PFSK-1 (cell line): Measurements from ENCODE around the gene ARHGAP42.

Source experiments
- FOXP2 ChIP-seq: optimal IDR thresholded peaks from 2 replicates; pipeline ENCODE3; 2011; ENCODE audit warnings: borderline replicate concordance, control low read depth, inconsistent platforms; ENCODE audit not compliant: insufficient read depth; ENCODE audit errors: extremely low read length, extremely low read depth
- POLR2AphosphoS5 ChIP-seq: IDR thresholded peaks from 2 replicates; pipeline ENCODE4 v1.6.1; 2012; ENCODE audit warnings: low read depth, mild to moderate bottlenecking, control low read depth, low read length, moderate library complexity
- SIN3A ChIP-seq: IDR thresholded peaks from 2 replicates; pipeline ENCODE4 v1.6.1; 2012; ENCODE audit warnings: mild to moderate bottlenecking, low read length, moderate library complexity, borderline replicate concordance; ENCODE audit not compliant: insufficient read depth
- TAF1 ChIP-seq: IDR thresholded peaks from 2 replicates; pipeline ENCODE4 v1.6.1; 2012; ENCODE audit warnings: low read length, control low read depth, borderline replicate concordance; ENCODE audit not compliant: insufficient read depth
- TF ChIP-seq, protein P1 (sequence below), 2 experiments: IDR thresholded peaks; 2 replicates each; pipeline versions ENCODE4 v1.6.1 to v1.8.0; 2011 to 2012; ENCODE audit warnings: low read depth in 2 of 2, low read length in 2 of 2, control low read depth in 1 of 2, inconsistent platforms in 1 of 2, mild to moderate bottlenecking in 1 of 2, moderate library complexity in 1 of 2; ENCODE audit not compliant: insufficient read depth in 1 of 2

The ARHGAP42 gene

DNA sequence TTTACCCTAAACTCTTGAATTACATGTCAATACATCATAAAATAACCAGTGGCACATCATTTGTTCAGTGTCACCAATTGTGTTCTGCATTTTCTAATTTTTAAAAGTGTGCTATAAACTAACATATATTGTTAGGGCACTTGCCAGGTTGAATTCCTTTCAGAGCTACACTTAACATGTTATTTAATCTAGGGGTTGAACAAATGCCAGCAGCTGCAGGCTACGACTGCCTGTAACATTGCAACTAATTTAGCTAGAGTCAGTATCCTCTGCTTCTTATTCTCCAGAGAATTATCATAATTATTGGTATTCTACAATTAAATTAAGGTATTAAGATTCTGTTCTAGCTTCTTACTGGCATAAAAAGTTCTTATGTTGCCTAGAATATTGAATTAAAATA, 46.4 kb upstream of the ARHGAP42 start:
- TF ChIP-seq SIN3A (no peak), POLR2AphosphoS5 (no peak), TAF1 (no peak), FOXP2 (no peak)
- TF ChIP-seq, protein P1, sequence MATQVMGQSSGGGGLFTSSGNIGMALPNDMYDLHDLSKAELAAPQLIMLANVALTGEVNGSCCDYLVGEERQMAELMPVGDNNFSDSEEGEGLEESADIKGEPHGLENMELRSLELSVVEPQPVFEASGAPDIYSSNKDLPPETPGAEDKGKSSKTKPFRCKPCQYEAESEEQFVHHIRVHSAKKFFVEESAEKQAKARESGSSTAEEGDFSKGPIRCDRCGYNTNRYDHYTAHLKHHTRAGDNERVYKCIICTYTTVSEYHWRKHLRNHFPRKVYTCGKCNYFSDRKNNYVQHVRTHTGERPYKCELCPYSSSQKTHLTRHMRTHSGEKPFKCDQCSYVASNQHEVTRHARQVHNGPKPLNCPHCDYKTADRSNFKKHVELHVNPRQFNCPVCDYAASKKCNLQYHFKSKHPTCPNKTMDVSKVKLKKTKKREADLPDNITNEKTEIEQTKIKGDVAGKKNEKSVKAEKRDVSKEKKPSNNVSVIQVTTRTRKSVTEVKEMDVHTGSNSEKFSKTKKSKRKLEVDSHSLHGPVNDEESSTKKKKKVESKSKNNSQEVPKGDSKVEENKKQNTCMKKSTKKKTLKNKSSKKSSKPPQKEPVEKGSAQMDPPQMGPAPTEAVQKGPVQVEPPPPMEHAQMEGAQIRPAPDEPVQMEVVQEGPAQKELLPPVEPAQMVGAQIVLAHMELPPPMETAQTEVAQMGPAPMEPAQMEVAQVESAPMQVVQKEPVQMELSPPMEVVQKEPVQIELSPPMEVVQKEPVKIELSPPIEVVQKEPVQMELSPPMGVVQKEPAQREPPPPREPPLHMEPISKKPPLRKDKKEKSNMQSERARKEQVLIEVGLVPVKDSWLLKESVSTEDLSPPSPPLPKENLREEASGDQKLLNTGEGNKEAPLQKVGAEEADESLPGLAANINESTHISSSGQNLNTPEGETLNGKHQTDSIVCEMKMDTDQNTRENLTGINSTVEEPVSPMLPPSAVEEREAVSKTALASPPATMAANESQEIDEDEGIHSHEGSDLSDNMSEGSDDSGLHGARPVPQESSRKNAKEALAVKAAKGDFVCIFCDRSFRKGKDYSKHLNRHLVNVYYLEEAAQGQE (IDR thresholded peaks at IDR 0.05; ENCODE audit: insufficient read depth in 1 of 2, low read depth in 2 of 2, low read length in 2 of 2): no peak

GRCh38 chr11:100641456-100641855, 45.6 kb upstream of the ARHGAP42 start:
- TF ChIP-seq FOXP2: no peak
- no peak for TF ChIP-seq TAF1
- no peak for TF ChIP-seq POLR2AphosphoS5
- no peak for TF ChIP-seq SIN3A
- TF ChIP-seq, protein P1 (IDR thresholded peaks at IDR 0.05; ENCODE audit: insufficient read depth in 1 of 2, low read depth in 2 of 2, low read length in 2 of 2): no peak

DNA sequence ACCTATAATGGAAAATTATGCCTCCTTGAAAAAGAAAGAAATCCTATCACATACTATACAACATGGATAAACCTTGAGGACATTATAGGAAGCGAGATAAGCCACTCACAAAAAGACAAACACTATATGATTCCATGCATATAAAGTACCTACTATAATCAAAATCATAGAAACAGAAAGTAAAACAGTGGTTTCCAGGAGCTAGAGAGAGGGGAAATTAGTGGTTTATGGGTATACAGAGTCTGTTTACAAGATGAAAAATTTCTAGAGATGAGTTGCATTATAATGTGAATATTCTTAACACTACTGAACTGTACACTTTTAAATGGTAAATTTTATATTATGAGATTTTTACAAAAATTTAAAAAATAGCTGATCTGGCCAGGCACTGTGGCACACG, 40.5 kb upstream of the ARHGAP42 start:
- no peak for TF ChIP-seq SIN3A
- TF ChIP-seq, protein P1 (IDR thresholded peaks at IDR 0.05; ENCODE audit: insufficient read depth in 1 of 2, low read depth in 2 of 2, low read length in 2 of 2): no peak
- no peak for TF ChIP-seq POLR2AphosphoS5
- TF ChIP-seq FOXP2: no peak
- TF ChIP-seq TAF1: no peak

DNA sequence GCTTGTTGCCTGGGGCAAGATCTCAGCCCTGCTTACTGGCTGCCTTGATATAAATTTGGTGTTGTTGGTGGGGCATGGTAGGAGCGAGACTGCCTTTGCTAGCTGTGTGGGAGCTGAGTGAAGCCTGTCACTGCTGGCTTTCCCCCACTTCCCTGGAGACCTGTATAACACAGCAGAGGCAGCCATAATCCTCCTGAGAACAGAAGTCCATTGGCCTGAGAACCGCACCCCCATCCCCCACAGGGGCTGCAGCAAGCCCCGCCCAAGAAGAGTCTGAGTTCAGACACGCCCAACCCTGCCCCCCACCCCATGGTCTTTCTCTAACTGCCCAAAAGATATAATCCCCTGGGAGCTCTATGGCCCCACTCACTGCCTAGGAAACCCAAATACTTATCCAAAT, 39.2 kb upstream of the ARHGAP42 start:
- TF ChIP-seq, protein P1 (IDR thresholded peaks at IDR 0.05; ENCODE audit: insufficient read depth in 1 of 2, low read depth in 2 of 2, low read length in 2 of 2): no peak
- TF ChIP-seq POLR2AphosphoS5 (no peak), TAF1 (no peak), FOXP2 (no peak), SIN3A (no peak)

GRCh38 chr11:100663583-100663982, 23.5 kb upstream of the ARHGAP42 start:
- TF ChIP-seq SIN3A (no peak), TAF1 (no peak), FOXP2 (no peak), POLR2AphosphoS5 (no peak)
- TF ChIP-seq, protein P1 (IDR thresholded peaks at IDR 0.05; ENCODE audit: insufficient read depth in 1 of 2, low read depth in 2 of 2, low read length in 2 of 2): no peak
